Esophagus squamous epithelium (tissue), 5 donors: ENCODE results near the gene EAPP. TPM values are rescaled to one million over a fixed set of nuclear protein-coding genes. Genes with fewer than 3 reads are reported as not detected.

Source experiments
- DNase-seq: peaks from one replicate; lab custom pipeline; 2025; lab: John Stamatoyannopoulos, UW
- H3K27ac ChIP-seq, 4 donors: fragments of 200-600 bp; sonication (generic); one replicate each; pipeline ENCODE4 v1.5.1; 2016 to 2019; ENCODE audit warnings: mild to moderate bottlenecking in 1 of 4
- H3K27me3 ChIP-seq, 4 donors: fragments of 200-600 bp; sonication (generic); 1 replicate in 3 of 4; 2 replicates in 1 of 4; pipeline versions ENCODE4 v1.5.1 to v1.6.0; 2017 to 2021; ENCODE audit warnings: antibody characterized with exemption in 1 of 4
- H3K36me3 ChIP-seq, 3 donors: fragments of 200-600 bp; sonication (generic); one replicate each; pipeline ENCODE4 v1.5.1; 2016 to 2019
- H3K4me1 ChIP-seq, 3 donors: fragments of 200-600 bp; sonication (generic); one replicate each; pipeline ENCODE4 v1.5.1; 2017 to 2019
- H3K4me3 ChIP-seq, 4 donors: fragments of 200-600 bp; sonication (generic); 1 replicate in 3 of 4; 2 replicates in 1 of 4; pipeline ENCODE4 v1.5.1; 2016 to 2019; ENCODE audit warnings: mild to moderate bottlenecking in 2 of 4, moderate library complexity in 1 of 4
- H3K9me3 ChIP-seq, 3 donors: fragments of 200-600 bp; sonication (generic); one replicate each; pipeline ENCODE4 v1.5.1; 2016 to 2019
- POLR2A ChIP-seq, 4 donors: fragments of 450-650 bp; IDR thresholded peaks; one replicate each; pipeline ENCODE4 v1.6.1; 2017; ENCODE audit warnings: antibody characterized with exemption in 4 of 4, mild to moderate bottlenecking in 4 of 4, moderate library complexity in 3 of 4
- WGBS, 2 donors: methylation state at CpG; one replicate each; pipeline ENCODE4 v1.1.5; 2018; 5-methylcytosine and 5-hydroxymethylcytosine counted together
- intact Hi-C: fragments of 100-400 bp; cut with DNase I; formaldehyde crosslinking; loops from one replicate; pipeline ENCODE4 v1.15.0; 2022
- total RNA-seq, 4 donors: library from RNA; depleted of rRNA; stranded (reverse); fragments of >200 nt; gene quantifications; one replicate each; pipeline ENCODE4 v1.1.0, GENCODE V29; 2016
- TF ChIP-seq, protein P1 (sequence below), 6 experiments: fragments of 450-650 bp in 4 of 6; fragments of 200-600 bp in 2 of 6; sonication (generic) in 2 of 6; IDR thresholded peaks; one replicate each; pipeline ENCODE4 v1.5.1; 2016 to 2019; ENCODE audit warnings: antibody characterized with exemption in 6 of 6, mild to moderate bottlenecking in 4 of 6, moderate library complexity in 4 of 6
- donor health status: DM: yes; HTN: yes; CAD: no.

EAPP gene, protein sequence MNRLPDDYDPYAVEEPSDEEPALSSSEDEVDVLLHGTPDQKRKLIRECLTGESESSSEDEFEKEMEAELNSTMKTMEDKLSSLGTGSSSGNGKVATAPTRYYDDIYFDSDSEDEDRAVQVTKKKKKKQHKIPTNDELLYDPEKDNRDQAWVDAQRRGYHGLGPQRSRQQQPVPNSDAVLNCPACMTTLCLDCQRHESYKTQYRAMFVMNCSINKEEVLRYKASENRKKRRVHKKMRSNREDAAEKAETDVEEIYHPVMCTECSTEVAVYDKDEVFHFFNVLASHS
- total RNA-seq, result 10 to 100 TPM; 14.6 to 39.7 (median 30.7) TPM

DNA sequence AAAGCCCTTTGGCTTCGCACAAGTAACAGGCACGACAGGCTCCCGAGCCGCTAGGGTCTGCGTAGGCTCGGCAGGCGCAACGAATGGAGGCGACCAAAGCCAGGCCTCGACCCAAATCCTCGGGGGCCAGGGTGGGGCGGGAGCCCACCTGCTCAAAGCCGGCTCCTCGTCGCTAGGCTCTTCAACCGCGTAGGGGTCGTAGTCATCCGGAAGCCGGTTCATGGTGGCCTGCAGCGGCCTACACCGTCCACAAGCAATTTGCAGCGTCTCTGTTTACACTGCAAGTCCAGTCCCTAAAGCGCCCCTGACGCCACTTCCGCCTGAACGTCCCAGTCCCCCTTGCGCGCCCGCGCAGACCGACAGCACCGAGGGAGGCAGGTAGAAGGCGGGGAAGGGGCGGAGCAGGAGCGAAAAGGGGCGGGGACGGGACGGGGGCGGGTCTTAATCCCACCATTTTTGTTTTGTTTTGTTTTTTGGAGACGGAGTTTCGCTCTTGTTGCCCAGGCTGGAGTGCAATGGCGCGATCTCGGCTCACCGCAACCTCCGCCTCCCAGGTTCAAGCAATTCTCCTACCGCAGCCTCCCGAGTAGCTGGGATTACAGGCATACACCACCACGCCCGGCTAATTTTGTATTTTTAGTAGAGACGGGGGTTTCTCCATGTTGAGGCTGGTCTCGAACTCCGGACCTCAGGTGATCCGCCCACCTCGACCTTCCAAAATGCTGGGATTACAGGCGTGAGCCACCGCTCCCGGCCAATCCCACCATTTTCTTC, at the start of gene EAPP:
EAPP (minus strand) TSS at position 295 of the 774 bp plus-strand sequence; CDS start at position 222, 73 bp downstream.
- Histone ChIP-seq H3K9me3 (no peaks in the 10 kb centered on the region), H3K27ac (peak within 1 kb of the TSS; percentile 96 to 99 (median 98)), H3K4me1 (peaks cover 5 to 36% (median 8%) of the 10 kb centered on the region in 3 donors), H3K4me3 (peak within 1 kb of the TSS; percentile 81 to 98 (median 94)), H3K36me3 (peaks cover 0 to 33% (median 0%) of the 10 kb centered on the region in 3 donors), H3K27me3 (no peaks in the 10 kb centered on the region)
- intact Hi-C loops, result no loop called here
- 6 to 11% methylated on average over 10 to 12 of the region's 59 CpGs for WGBS, 2 donors
- TF ChIP-seq, protein P1, sequence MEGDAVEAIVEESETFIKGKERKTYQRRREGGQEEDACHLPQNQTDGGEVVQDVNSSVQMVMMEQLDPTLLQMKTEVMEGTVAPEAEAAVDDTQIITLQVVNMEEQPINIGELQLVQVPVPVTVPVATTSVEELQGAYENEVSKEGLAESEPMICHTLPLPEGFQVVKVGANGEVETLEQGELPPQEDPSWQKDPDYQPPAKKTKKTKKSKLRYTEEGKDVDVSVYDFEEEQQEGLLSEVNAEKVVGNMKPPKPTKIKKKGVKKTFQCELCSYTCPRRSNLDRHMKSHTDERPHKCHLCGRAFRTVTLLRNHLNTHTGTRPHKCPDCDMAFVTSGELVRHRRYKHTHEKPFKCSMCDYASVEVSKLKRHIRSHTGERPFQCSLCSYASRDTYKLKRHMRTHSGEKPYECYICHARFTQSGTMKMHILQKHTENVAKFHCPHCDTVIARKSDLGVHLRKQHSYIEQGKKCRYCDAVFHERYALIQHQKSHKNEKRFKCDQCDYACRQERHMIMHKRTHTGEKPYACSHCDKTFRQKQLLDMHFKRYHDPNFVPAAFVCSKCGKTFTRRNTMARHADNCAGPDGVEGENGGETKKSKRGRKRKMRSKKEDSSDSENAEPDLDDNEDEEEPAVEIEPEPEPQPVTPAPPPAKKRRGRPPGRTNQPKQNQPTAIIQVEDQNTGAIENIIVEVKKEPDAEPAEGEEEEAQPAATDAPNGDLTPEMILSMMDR (IDR thresholded peaks at IDR 0.05), result peak in 4 of 6 experiments; percentile 5 to 26 (median 20)
- TF ChIP-seq POLR2A (IDR thresholded peaks at IDR 0.05), result peak in 3 of 4 donors; percentile 87 to 95 (median 92)
- no peak for DNase-seq

DNA sequence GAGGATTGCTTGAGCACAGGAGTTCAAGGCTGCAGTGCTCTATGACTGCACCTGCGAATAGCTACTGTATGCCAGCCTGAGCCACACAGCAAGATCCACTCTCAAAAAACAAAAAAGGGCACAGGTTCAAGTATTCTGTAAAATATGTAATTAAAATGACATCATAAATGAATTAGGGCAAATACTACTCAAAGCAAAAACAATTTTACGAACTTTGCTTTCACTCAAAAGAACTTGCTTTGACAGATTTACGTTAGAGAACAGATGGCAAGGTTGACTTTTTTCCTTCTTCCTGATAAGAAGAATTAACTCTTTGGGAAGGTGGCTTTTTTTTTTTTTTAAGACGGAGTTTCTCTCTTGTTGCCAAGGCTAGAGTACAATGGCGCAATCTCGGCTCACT, 44.0 kb upstream of the EAPP start:
- H3K27ac ChIP-seq, result no peak overlapping the region
- H3K36me3 ChIP-seq, result peaks cover 23 to 98% (median 24%) of the 10 kb centered on the region in 3 donors
- no peaks in the 10 kb centered on the region for H3K9me3 ChIP-seq
- 89 to 94% methylated on average over 6 of the region's 6 CpGs for WGBS, 2 donors
- H3K27me3 ChIP-seq, result no peaks in the 10 kb centered on the region
- no peaks in the 10 kb centered on the region for H3K4me1 ChIP-seq
- no peak for DNase-seq
- TF ChIP-seq, protein P1 (IDR thresholded peaks at IDR 0.05), result no peak
- intact Hi-C loops, result no loop called here
- H3K4me3 ChIP-seq, result no peak overlapping the region

DNA sequence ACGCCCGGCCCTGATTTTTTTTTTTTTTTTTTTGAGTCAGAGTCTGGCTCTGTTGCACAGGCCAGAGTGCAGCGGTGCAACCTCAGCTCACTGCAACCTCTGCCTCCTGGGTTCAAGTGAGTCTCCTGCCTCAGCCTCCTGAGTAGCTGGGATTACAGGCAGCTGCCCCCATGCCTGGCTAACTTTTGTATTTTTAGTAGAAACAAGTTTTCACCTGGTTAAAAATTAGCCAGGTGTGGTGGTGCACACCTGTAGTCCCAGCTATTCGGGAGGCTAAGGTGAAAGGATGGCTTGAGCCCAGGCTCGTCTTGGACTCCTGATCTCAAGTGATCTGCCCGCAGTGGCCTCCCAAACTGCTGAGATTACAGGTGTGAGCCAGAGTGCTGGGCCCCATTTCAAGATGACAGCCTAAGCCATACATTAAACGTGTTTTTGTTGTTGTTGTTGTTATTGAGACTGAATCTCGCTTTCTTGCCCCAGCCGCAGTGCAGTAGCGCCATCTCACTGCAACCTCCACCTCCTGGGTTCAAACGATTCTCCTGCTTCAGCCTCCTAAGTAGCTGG, 42.7 kb upstream of the EAPP start:
- intact Hi-C loops, result no loop called here
- no peaks in the 10 kb centered on the region for H3K4me1 ChIP-seq
- no peak overlapping the region for H3K4me3 ChIP-seq
- H3K27ac ChIP-seq, result no peak overlapping the region
- TF ChIP-seq, protein P1 (IDR thresholded peaks at IDR 0.05), result no peak
- TF ChIP-seq POLR2A (IDR thresholded peaks at IDR 0.05), result no peak
- H3K27me3 ChIP-seq, result no peaks in the 10 kb centered on the region
- WGBS, 2 donors, result 95 to 96% methylated on average over 8 to 11 of the region's 11 CpGs
- no peaks in the 10 kb centered on the region for H3K9me3 ChIP-seq
- no peak for DNase-seq
- peaks cover 23 to 98% (median 24%) of the 10 kb centered on the region in 3 donors for H3K36me3 ChIP-seq

DNA sequence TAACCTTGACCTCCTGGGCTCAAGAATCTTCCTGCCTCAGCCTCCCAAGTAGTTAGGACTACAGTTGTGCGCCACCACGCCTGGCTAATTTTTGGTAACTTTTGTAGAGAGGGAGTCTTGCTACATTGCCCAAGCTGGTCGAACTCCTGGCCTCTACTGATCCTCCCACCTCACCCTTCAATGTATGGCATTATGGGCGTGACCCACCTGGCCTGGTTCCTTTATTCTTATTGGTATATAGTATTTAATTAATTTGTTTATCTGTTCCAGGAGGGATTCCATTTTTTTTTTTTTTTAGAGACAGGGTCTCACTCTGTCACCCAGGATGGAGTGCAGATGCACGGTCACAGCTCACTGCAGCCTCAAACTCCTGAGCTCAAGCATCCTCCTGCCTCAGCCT, 40.9 kb upstream of the EAPP start:
- Histone ChIP-seq H3K27me3 (no peaks in the 10 kb centered on the region), H3K36me3 (peaks cover 12 to 100% (median 18%) of the 10 kb centered on the region in 3 donors), H3K4me1 (no peaks in the 10 kb centered on the region), H3K9me3 (no peaks in the 10 kb centered on the region), H3K27ac (no peak overlapping the region), H3K4me3 (no peak overlapping the region)
- DNase-seq, result no peak
- no peak for TF ChIP-seq POLR2A (IDR thresholded peaks at IDR 0.05)
- TF ChIP-seq, protein P1 (IDR thresholded peaks at IDR 0.05), result no peak
- intact Hi-C loops, result no loop called here
- WGBS, 2 donors, result 90 to 98% methylated on average over 5 of the region's 5 CpGs
